Midbrain (tissue), 1 donor: ENCODE measurements around the gene TMEM218.

Source experiments
- DNase-seq: peaks from one replicate; lab custom pipeline; 2025; lab: John Stamatoyannopoulos, UW

Gene TMEM218

DNA sequence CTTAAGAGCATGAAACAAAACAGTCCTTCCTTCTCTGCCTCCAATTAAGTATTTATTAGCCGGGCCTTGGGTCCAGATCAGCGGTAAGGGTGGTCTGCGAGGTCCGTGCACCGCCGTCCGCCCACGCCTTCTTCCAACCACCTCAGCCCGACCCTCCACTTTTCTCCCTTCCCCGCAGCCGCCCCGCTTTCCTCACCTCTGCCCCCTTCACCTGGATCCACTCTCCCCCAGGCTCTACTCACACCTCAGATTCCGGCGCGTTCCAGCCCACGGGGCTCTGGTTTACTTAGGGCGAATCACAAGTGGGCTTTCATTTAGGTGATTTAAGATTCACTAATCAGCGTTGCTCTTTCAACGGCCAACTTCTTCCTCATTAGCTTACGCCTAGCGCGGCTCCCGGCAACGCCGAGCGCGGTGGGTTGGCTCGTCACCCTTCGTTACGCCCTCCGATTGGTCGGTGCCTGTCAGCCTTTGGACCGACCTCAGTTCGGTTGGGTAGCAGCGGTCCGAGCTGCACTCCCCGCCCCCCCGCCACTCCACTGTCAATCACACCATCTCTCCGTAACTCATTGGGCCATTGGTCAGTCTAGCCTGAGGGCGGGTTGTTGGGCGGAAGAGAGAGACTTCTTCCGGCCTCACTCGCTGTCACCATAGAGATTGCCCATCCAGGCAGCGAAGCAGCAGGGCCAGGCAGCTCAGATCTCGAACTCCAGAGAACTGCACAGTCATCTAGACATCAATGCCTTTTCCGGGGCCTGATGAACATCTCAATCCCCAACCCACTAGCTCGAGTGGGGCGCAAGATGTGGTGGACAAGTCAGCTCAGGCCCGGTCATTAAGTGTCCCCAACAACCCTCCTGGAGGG, at the start of gene TMEM218:
TMEM218 (minus strand) TSS at position 284 of the 865 bp plus-strand sequence. CDS start 9,385 bp downstream, outside the sequence.
- DNase-seq: peak; percentile 100

DNA sequence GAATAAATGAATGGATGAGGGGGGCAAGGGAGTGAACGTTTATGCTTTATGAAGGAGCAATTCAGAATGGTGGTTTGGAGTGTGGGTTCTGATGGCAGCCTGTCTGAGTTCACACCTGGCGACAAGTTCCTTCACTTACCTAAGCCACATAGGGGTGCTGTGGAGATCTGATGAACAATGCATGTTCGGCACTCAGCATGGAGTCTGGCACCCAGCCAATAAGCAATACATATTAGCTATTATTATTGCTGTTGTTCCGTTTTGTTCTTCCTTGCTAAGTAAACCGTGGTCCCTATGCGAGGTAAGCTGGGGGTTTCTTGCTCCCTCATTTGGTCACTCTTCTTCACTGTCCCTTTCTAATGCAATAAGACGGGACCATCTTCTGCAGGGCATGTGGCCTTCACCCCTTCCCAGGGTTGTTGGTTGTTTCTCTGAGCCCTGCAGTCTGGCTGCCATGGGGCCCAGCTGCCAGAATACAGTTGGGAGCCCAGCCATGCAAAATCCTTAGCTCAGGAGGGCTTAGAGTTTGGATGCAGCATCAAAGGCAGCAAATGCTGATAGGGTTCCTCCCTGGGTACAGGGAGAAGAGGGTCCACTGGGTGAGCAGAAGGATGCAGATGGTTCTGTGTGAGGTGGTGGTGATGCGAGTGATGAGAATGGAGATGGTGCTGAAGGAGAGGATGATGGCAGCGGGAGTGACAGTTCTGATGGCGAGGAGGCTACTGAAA, 46.7 kb upstream of the TMEM218 start:
- no peak for DNase-seq

GRCh38 chr11:125157118-125157733, 45.8 kb upstream of the TMEM218 start:
- DNase-seq: no peak

- DNase-seq: no peak
Observed at GRCh38 chr11:125156346-125157117, 45.1 kb upstream of the TMEM218 start.

GRCh38 chr11:125155767-125156166, 44.3 kb upstream of the TMEM218 start:
- DNase-seq: no peak

- no peak for DNase-seq
Observed at GRCh38 chr11:125155100-125155444, 43.6 kb upstream of the TMEM218 start.

GRCh38 chr11:125154378-125155099, 43.1 kb upstream of the TMEM218 start:
- no peak for DNase-seq

GRCh38 chr11:125153837-125154236, 42.4 kb upstream of the TMEM218 start:
- no peak for DNase-seq

GRCh38 chr11:125148743-125149142, 37.3 kb upstream of the TMEM218 start:
- no peak for DNase-seq

DNA sequence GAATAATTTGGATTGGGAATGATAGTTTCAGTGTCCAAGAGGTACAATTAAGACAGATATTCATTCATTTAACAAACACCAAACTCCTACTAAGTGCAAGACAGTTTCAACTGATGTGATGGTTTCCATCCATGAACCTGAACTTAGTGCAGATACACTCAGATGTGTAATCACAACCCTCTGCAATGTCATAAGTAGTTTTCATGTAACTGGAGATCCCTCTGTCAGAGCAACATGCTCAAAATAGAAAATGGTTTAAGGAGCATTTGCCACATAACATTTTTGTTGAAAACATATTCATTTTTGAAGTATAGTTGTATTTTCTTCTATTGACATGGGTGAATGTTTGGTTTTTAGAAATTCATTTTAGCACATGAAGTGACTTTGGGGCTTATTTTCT, 36.6 kb upstream of the TMEM218 start:
- DNase-seq: no peak

- DNase-seq: no peak
Observed at GRCh38 chr11:125147280-125147679, 35.9 kb upstream of the TMEM218 start.

DNA sequence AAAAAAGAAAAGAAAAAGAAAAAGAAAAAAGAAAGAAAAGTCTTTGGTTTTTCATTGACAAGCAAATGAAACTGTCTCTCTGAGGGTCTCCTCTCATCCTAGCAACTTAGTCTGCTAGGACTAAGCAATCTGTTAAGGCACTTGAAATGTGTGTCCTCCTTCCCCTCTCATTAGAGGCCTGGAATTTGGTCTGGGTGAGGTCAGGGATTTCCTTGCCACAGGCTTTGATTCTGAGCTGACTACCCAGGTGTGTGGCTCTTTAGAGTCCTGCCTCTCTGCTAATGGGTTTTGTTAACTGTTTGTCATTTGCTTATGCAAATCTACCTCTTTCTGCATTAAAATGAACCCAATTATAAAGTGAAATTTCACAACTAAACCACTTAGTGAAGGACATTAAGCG, 34.8 kb upstream of the TMEM218 start:
- DNase-seq: no peak

DNA sequence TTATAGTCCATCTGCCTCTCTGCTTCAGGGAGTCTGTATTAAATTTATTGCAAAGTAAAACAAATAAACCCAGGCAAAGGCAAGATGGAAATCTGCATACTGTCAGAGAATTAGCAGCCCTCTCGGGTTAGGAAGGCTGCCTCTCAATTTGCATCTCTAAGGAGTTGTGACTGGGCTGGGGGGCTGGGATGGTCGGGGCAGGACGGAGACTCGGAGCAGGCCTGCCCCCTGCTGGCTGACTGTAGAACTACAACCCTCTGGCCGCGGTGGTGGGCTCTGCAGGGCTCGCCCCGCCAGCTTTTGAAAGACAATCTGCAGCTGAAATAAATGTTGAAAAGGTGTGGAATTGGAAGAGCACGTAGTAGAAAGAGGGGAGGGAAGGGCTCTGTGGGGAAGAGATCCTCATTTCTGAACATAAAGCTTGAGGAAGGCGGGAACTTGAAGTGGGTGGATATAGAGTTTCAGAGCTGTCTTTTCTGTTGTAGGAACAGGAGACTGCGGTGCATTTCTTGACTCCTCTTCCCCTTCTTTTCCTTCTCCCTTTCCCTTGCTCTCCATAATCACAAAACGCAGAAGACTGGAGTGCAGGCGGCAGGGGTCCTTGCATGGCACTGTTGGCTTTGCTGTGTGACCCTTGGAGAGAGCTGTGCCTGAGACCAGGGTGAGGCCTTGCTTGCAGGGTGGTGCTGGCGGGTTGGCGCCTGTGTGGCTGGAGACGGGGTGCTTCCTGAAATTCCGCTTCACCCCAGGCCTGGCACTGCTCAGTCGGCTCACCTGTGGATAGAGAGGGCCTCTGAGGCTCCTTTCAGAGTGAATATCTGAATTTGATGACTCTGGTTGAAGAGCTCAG, 30.5 kb upstream of the TMEM218 start:
- DNase-seq: peak; percentile 39

DNA sequence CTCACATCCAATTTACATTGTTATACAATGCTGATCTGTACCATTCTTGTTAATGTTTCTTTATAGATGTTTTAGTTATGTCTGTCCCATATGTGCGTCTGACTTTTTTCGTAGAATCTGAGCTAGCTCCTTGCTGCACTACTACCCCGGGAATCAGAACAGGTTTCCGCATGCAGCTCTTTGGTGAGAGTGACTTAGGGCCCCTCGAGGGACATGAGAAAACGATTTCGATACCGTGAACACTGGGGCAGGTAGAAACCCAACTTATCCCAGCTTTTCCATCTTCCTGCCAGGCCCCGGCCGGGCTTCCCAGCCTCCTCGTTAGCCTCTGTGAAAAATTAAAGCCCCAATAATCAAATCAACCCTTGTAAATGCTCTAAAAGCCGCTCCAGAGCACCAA, 29.8 kb upstream of the TMEM218 start:
- no peak for DNase-seq

GRCh38 chr11:125140233-125140632, 28.8 kb upstream of the TMEM218 start:
- no peak for DNase-seq

- DNase-seq: no peak
Observed at GRCh38 chr11:125139778-125140177, 28.4 kb upstream of the TMEM218 start.

- DNase-seq: no peak
Observed at GRCh38 chr11:125138966-125139365, 27.5 kb upstream of the TMEM218 start.

GRCh38 chr11:125136001-125136400, 24.6 kb upstream of the TMEM218 start:
- DNase-seq: no peak

- DNase-seq: no peak
Observed at GRCh38 chr11:125132596-125132995, 21.2 kb upstream of the TMEM218 start.

- DNase-seq: no peak
Observed at GRCh38 chr11:125132071-125132470, 20.6 kb upstream of the TMEM218 start.
